Measurements from ENCODE around the gene GOLGA6L7. TPM values are rescaled to one million over a fixed set of nuclear protein-coding genes. Genes with fewer than 3 reads are reported as not detected.
"Not testable (repeated sequence)": the region's sequence is repeated elsewhere in the genome, so short reads cannot be mapped to it uniquely, and the experiment has no call there.

GOLGA6L7 gene
- total RNA-seq, 1 experiment from 2014 or later, result not detected

- no peak for DNase-seq (ENCODE audit: extremely low read depth, low read depth)
Measured at GRCh38 chr15:28885128-28885629, 36.7 kb upstream of the GOLGA6L7 start.

- no peak for DNase-seq (ENCODE audit: extremely low read depth, low read depth)
Measured at GRCh38 chr15:28884151-28884940, 35.9 kb upstream of the GOLGA6L7 start.

- DNase-seq (ENCODE audit: extremely low read depth, low read depth), result no peak
Measured at GRCh38 chr15:28881600-28881999, 33.2 kb upstream of the GOLGA6L7 start.

GRCh38 chr15:28881170-28881569, 32.7 kb upstream of the GOLGA6L7 start:
- DNase-seq (ENCODE audit: extremely low read depth, low read depth), result no peak

GRCh38 chr15:28880680-28881079, 32.2 kb upstream of the GOLGA6L7 start:
- no peak for DNase-seq (ENCODE audit: extremely low read depth, low read depth)

GRCh38 chr15:28879551-28879950, 31.1 kb upstream of the GOLGA6L7 start:
- no peak for DNase-seq (ENCODE audit: extremely low read depth, low read depth)

GRCh38 chr15:28878209-28878608, 29.8 kb upstream of the GOLGA6L7 start:
- no peak for DNase-seq (ENCODE audit: extremely low read depth, low read depth)

- no peak for DNase-seq (ENCODE audit: extremely low read depth, low read depth)
Measured at GRCh38 chr15:28876845-28877185, 28.4 kb upstream of the GOLGA6L7 start.

- no peak for DNase-seq (ENCODE audit: extremely low read depth, low read depth)
Measured at GRCh38 chr15:28876131-28876844, 27.8 kb upstream of the GOLGA6L7 start.

- no peak for DNase-seq (ENCODE audit: extremely low read depth, low read depth)
Measured at GRCh38 chr15:28875461-28876000, 27.1 kb upstream of the GOLGA6L7 start.

GRCh38 chr15:28873585-28874190, 25.2 kb upstream of the GOLGA6L7 start:
- no peak for DNase-seq (ENCODE audit: extremely low read depth, low read depth)

GRCh38 chr15:28873006-28873405, 24.6 kb upstream of the GOLGA6L7 start:
- no peak for DNase-seq (ENCODE audit: extremely low read depth, low read depth)

GRCh38 chr15:28871168-28871567, 22.7 kb upstream of the GOLGA6L7 start:
- no peak for DNase-seq (ENCODE audit: extremely low read depth, low read depth)

GRCh38 chr15:28868744-28869345, 20.4 kb upstream of the GOLGA6L7 start:
- DNase-seq (ENCODE audit: extremely low read depth, low read depth), result no peak

- not testable (repeated sequence) for DNase-seq (ENCODE audit: extremely low read depth, low read depth)
Measured at GRCh38 chr15:28861589-28862293, 13.3 kb upstream of the GOLGA6L7 start.

GRCh38 chr15:28861031-28861534, 12.6 kb upstream of the GOLGA6L7 start:
- DNase-seq (ENCODE audit: extremely low read depth, low read depth), result no peak

GRCh38 chr15:28854578-28854977, 6.1 kb upstream of the GOLGA6L7 start:
- not testable (repeated sequence) for DNase-seq (ENCODE audit: extremely low read depth, low read depth)

GRCh38 chr15:28853654-28854053, 5.2 kb upstream of the GOLGA6L7 start:
- not testable (repeated sequence) for DNase-seq (ENCODE audit: extremely low read depth, low read depth)

- DNase-seq (ENCODE audit: extremely low read depth, low read depth), result not testable (repeated sequence)
Measured at GRCh38 chr15:28849766-28850165, 1.3 kb upstream of the GOLGA6L7 start.

GRCh38 chr15:28849271-28849670, 827 bp upstream of the GOLGA6L7 start:
- not testable (repeated sequence) for DNase-seq (ENCODE audit: extremely low read depth, low read depth)
